HepG2 (cell line): ENCODE results near the gene ADAMTS2. TPM values are rescaled to one million over a fixed set of nuclear protein-coding genes. Genes with fewer than 3 reads are reported as not detected.

Experiments
- ATAC-seq: fragments of 200-7000 bp; cut with Tn5 transposase; 3 replicates; pipeline ENCODE4 v1.9.1; 2020; ENCODE audit warnings: mild to moderate bottlenecking, moderate library complexity
- BruUV-seq: library from RNA; stranded (reverse); fragments of 400-500 nt; replicated peaks from 2 replicates; lab custom pipeline; 2021; lab: Mats Ljungman, UMichigan
- CTCF ChIA-PET: fragments of 300-600 bp; formaldehyde crosslinking; extraction: SDS; loops from one replicate; lab custom pipeline; 2021; ENCODE audit warnings: low total read pairs, inconsistent platforms, low intra/inter-chr PET ratio; lab: Yijun Ruan, JAX
- POLR2A ChIA-PET: fragments of 350-600 bp; sonication (Branson Sonifier 250); formaldehyde crosslinking; loops from one replicate; lab custom pipeline; 2020; ENCODE audit warnings: antibody characterized with exemption, inconsistent platforms; lab: Yijun Ruan, JAX
- DNase-seq: peaks from one replicate; pipeline ENCODE4 v3.0.0-alpha.2; 2015; ENCODE audit warnings: low spot score
- FAIRE-seq: peaks from 3 replicates; lab custom pipeline; 2011; peaks lifted over from hg19 to GRCh38; lab: Jason Lieb, UNC
- H2AFZ ChIP-seq: one replicate; pipeline ENCODE4 v1.6.1; 2011; ENCODE audit warnings: low read length, inconsistent platforms
- H3K27ac ChIP-seq: fragments of 300-600 bp; 3 replicates; pipeline ENCODE4 v1.8.0; 2011; ENCODE audit warnings: mixed run types, mild to moderate bottlenecking, mixed read lengths, low read length, inconsistent platforms; ENCODE audit not compliant: insufficient read depth; ENCODE audit errors: extremely low read length
- H3K27me3 ChIP-seq, 2 experiments: fragments of 200-600 bp in 1 of 2; 2 replicates in 1 of 2; 3 replicates in 1 of 2; pipeline versions ENCODE4 v1.6.0 to v1.8.0; 2011; ENCODE audit warnings: low read length in 2 of 2, mild to moderate bottlenecking in 2 of 2, moderate library complexity in 2 of 2, inconsistent platforms in 1 of 2; ENCODE audit not compliant: insufficient read depth in 2 of 2, control insufficient read depth in 1 of 2
- H3K36me3 ChIP-seq, 2 experiments: fragments of 200-600 bp in 1 of 2; replicated peaks in 1 of 2; 2 replicates in 1 of 2; 3 replicates in 1 of 2; pipeline versions ENCODE4 v1.5.1 to v1.8.0; 2011; ENCODE audit warnings: low read length in 2 of 2, inconsistent platforms in 1 of 2; ENCODE audit not compliant: insufficient read depth in 2 of 2, control insufficient read depth in 1 of 2
- H3K4me1 ChIP-seq: 2 replicates; pipeline ENCODE4 v1.5.1; 2012; ENCODE audit warnings: low read length, inconsistent platforms; ENCODE audit not compliant: insufficient read depth
- H3K4me2 ChIP-seq: 2 replicates; pipeline ENCODE4 v1.6.0; 2011; ENCODE audit warnings: low read depth, low read length, inconsistent platforms
- H3K4me3 ChIP-seq, 3 experiments: fragments of 200-600 bp in 1 of 3; sonication (generic), shearing (Covaris generic) in 1 of 3; replicated peaks in 1 of 3; 2 replicates each; pipeline ENCODE4 v1.5.1; 2011 to 2016; ENCODE audit warnings: low read length in 3 of 3, inconsistent platforms in 2 of 3, low read depth in 2 of 3, mild to moderate bottlenecking in 2 of 3, control low read depth in 1 of 3, mixed read lengths in 1 of 3; ENCODE audit not compliant: insufficient read depth in 1 of 3
- H3K79me2 ChIP-seq: one replicate; pipeline ENCODE4 v1.6.1; 2011; ENCODE audit warnings: low read length, inconsistent platforms; ENCODE audit not compliant: insufficient read depth
- H3K9ac ChIP-seq: 2 replicates; pipeline ENCODE4 v1.6.0; 2011; ENCODE audit warnings: mild to moderate bottlenecking, low read depth, low read length, inconsistent platforms; ENCODE audit not compliant: insufficient read depth
- H3K9me3 ChIP-seq: 2 replicates; pipeline ENCODE4 v1.5.1; 2012; ENCODE audit warnings: mild to moderate bottlenecking, low read length
- H4K20me1 ChIP-seq: 2 replicates; pipeline ENCODE4 v1.6.0; 2011; ENCODE audit warnings: inconsistent platforms, mild to moderate bottlenecking, low read length, moderate library complexity; ENCODE audit not compliant: insufficient read depth
- CCDC6 ChIP-seq: sonication (generic); formaldehyde crosslinking; IDR thresholded peaks from 2 replicates; pipeline ENCODE4 v1.8.1; 2022; ENCODE audit warnings: mild to moderate bottlenecking, missing genetic modification reagents, moderate library complexity
- DPF2 ChIP-seq: sonication (generic); formaldehyde crosslinking; IDR thresholded peaks from 2 replicates; pipeline ENCODE4 v1.4.0; 2020; ENCODE audit warnings: mild to moderate bottlenecking, low read depth, missing genetic modification reagents, borderline replicate concordance
- FOXA3 ChIP-seq: IDR thresholded peaks from 2 replicates; pipeline ENCODE4 v1.6.1; 2016; ENCODE audit warnings: missing genetic modification reagents, missing compliant biosample characterization
- HCFC1 ChIP-seq: fragments of 150-350 bp; IDR thresholded peaks from 2 replicates; pipeline ENCODE4 v1.6.1; 2014; ENCODE audit warnings: low read depth, low read length
- HOXA7 ChIP-seq: sonication (generic); formaldehyde crosslinking; IDR thresholded peaks from 2 replicates; pipeline ENCODE4 v1.8.1; 2022; ENCODE audit warnings: mild to moderate bottlenecking, missing genetic modification reagents, moderate library complexity
- KDM1A ChIP-seq: IDR thresholded peaks from 2 replicates; pipeline ENCODE4 v1.6.1; 2016; ENCODE audit warnings: missing compliant biosample characterization
- MTA3 ChIP-seq: sonication (generic); formaldehyde crosslinking; IDR thresholded peaks from 2 replicates; pipeline ENCODE4 v1.4.0; 2020; ENCODE audit warnings: missing genetic modification reagents
- TFAP4 ChIP-seq: sonication (generic); IDR thresholded peaks from 2 replicates; pipeline ENCODE4 v1.6.1; 2016; ENCODE audit warnings: low read depth, borderline replicate concordance
- ZFP36 ChIP-seq: fragments of 150-350 bp; IDR thresholded peaks from 2 replicates; pipeline ENCODE4 v1.6.1; 2018; ENCODE audit warnings: borderline replicate concordance, low read length, low read depth; ENCODE audit not compliant: partially characterized antibody
- ZNF230 ChIP-seq: sonication (generic); formaldehyde crosslinking; IDR thresholded peaks from 2 replicates; pipeline ENCODE4 v1.4.0; 2020; ENCODE audit warnings: mild to moderate bottlenecking, missing genetic modification reagents
- ZNF260 ChIP-seq: sonication (generic); formaldehyde crosslinking; IDR thresholded peaks from 2 replicates; pipeline ENCODE4 v1.4.0; 2020; ENCODE audit warnings: missing genetic modification reagents, low read depth, mild to moderate bottlenecking, borderline replicate concordance
- ZNF263 ChIP-seq: sonication (generic); formaldehyde crosslinking; IDR thresholded peaks from 2 replicates; pipeline ENCODE4 v1.4.0; 2020; ENCODE audit warnings: missing genetic modification reagents
- ZNF282 ChIP-seq: fragments of 450-650 bp; IDR thresholded peaks from 2 replicates; pipeline ENCODE4 v1.6.1; 2018; ENCODE audit not compliant: partially characterized antibody
- ZNF503 ChIP-seq: sonication (generic); formaldehyde crosslinking; IDR thresholded peaks from 2 replicates; pipeline ENCODE4 v1.4.0; 2020; ENCODE audit warnings: missing genetic modification reagents
- ZNF598 ChIP-seq: sonication (generic); formaldehyde crosslinking; IDR thresholded peaks from 2 replicates; pipeline ENCODE4 v1.5.1; 2020; ENCODE audit warnings: mild to moderate bottlenecking, missing genetic modification reagents, borderline replicate concordance
- ZNF660 ChIP-seq: sonication (generic); formaldehyde crosslinking; IDR thresholded peaks from 2 replicates; pipeline ENCODE4 v1.5.1; 2020; ENCODE audit warnings: mild to moderate bottlenecking, low read depth, missing genetic modification reagents, borderline replicate concordance
- WGBS: methylation state at CpG from one replicate; pipeline ENCODE4 v1.1.6; 2017; ENCODE audit warnings: low lambda C conversion rate; 5-methylcytosine and 5-hydroxymethylcytosine counted together
- in situ Hi-C: cut with HindIII; loops from 2 replicates; pipeline ENCODE4 v1.10.0; 2017; ENCODE audit warnings: low pct_unique_long_range_greater_than_20kb; ENCODE audit not compliant: extremely low pct_ligation_motif_present
- intact Hi-C: fragments of 100-400 bp; cut with micrococcal nuclease; formaldehyde crosslinking; loops from one replicate; pipeline ENCODE4 v1.10.0; 2022; ENCODE audit not compliant: unreplicated experiment
- polyA plus RNA-seq, 8 experiments: library from polyadenylated mRNA; depleted of rRNA in 3 of 8; stranded (reverse) in 7 of 8; unstranded in 1 of 8; fragments of >200 nt; fragmentation: Illumina TruSeq in 4 of 8; extraction: Trizol in 4 of 8; gene quantifications; 2 replicates each; pipeline versions ENCODE4 v1.2.1 to v1.2.3, GENCODE V29; 2011 to 2016; ENCODE audit warnings: low read depth in 4 of 8, missing spikeins in 1 of 8, mixed read lengths in 1 of 8; ENCODE audit not compliant: insufficient read depth in 1 of 8
- total RNA-seq, 5 experiments: library from RNA; depleted of rRNA; stranded (reverse); fragments of >200 nt; fragmentation: Illumina TruSeq; extraction: Trizol; gene quantifications; 2 replicates each; pipeline ENCODE4 v1.2.3, GENCODE V29; 2016; ENCODE audit warnings: low read depth in 1 of 5
- TF ChIP-seq, protein P1 (sequence below): IDR thresholded peaks from 2 replicates; pipeline ENCODE4 v1.6.1; 2012; ENCODE audit warnings: inconsistent platforms
- TF ChIP-seq, protein P2 (sequence below): sonication (generic); formaldehyde crosslinking; IDR thresholded peaks from 2 replicates; pipeline ENCODE4 v1.9.0; 2022; ENCODE audit warnings: low read depth, missing genetic modification reagents

ADAMTS2 gene
- total and polyA plus RNA-seq, 2 of the 13 experiments (the other 11 are each of a cell fraction or from before 2014, with no cell fraction given): 0.24 to 3.5 TPM

- in situ Hi-C loops (no loop called here), intact Hi-C loops (no loop called here)
- WGBS: 58% methylated on average over 32 of the region's 36 CpGs
Measured at GRCh38 chr5:179195561-179196404, 149.5 kb downstream of the ADAMTS2 start.

More at GRCh38 chr5:179195561-179196404, 149.5 kb downstream of the ADAMTS2 start:
- peaks cover 6% of the 10 kb centered on the region; the same call in 1 of the 2 replicates for H3K4me1 ChIP-seq
- H3K4me3 ChIP-seq: no peak overlapping the region
- ATAC-seq (no peak), DNase-seq (no peak), FAIRE-seq (no peak)
- no peaks in the 10 kb centered on the region for H3K36me3 ChIP-seq
- no peaks in the 10 kb centered on the region for H4K20me1 ChIP-seq
- TF ChIP-seq, protein P1, sequence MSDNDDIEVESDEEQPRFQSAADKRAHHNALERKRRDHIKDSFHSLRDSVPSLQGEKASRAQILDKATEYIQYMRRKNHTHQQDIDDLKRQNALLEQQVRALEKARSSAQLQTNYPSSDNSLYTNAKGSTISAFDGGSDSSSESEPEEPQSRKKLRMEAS: no peak
- no peak for TF ChIP-seq HCFC1
- TF ChIP-seq ZNF230: no peak
- no peak for TF ChIP-seq MTA3 (CRISPR knock-in tag)
- TF ChIP-seq HOXA7: no peak
- no peak for TF ChIP-seq DPF2 (CRISPR knock-in tag)
- no peak for TF ChIP-seq ZNF260 (CRISPR knock-in tag)
- no peak for TF ChIP-seq KDM1A
- TF ChIP-seq, protein P2, sequence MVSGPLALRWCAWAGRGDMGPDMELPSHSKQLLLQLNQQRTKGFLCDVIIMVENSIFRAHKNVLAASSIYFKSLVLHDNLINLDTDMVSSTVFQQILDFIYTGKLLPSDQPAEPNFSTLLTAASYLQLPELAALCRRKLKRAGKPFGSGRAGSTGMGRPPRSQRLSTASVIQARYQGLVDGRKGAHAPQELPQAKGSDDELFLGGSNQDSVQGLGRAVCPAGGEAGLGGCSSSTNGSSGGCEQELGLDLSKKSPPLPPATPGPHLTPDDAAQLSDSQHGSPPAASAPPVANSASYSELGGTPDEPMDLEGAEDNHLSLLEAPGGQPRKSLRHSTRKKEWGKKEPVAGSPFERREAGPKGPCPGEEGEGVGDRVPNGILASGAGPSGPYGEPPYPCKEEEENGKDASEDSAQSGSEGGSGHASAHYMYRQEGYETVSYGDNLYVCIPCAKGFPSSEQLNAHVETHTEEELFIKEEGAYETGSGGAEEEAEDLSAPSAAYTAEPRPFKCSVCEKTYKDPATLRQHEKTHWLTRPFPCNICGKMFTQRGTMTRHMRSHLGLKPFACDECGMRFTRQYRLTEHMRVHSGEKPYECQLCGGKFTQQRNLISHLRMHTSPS (CRISPR knock-in tag): no peak
- TF ChIP-seq ZNF598 (CRISPR knock-in tag): no peak
- no peak for TF ChIP-seq TFAP4
- no peak for TF ChIP-seq ZFP36
- no peak for TF ChIP-seq ZNF263
- TF ChIP-seq FOXA3 (CRISPR knock-in tag): no peak
- no peak for TF ChIP-seq ZNF282
- no peak for TF ChIP-seq ZNF660 (CRISPR knock-in tag)
- TF ChIP-seq CCDC6 (CRISPR knock-in tag): no peak
- TF ChIP-seq ZNF503 (CRISPR knock-in tag): no peak
- no peak overlapping the region for H3K27ac ChIP-seq
- H2AFZ ChIP-seq: no peak overlapping the region
- ChIA-PET POLR2A (no interaction called here), CTCF (no interaction called here)
- peaks cover 1 to 21% of the 10 kb centered on the region in 2 experiments; a peak in 4 of 5 replicates for H3K27me3 ChIP-seq
- no peak overlapping the region for H3K4me2 ChIP-seq
- H3K9ac ChIP-seq: no peak overlapping the region
- no TSS peak for BruUV-seq
- no peaks in the 10 kb centered on the region for H3K79me2 ChIP-seq
- no peaks in the 10 kb centered on the region for H3K9me3 ChIP-seq
